MCF 10A (cell line): Measurements from ENCODE around the gene LGALS3BP. TPM values are rescaled to one million over a fixed set of nuclear protein-coding genes. Genes with fewer than 3 reads are reported as not detected.

Source experiments
- BruUV-seq: library from RNA; stranded (reverse); fragments of 400-500 nt; replicated peaks from 2 replicates; lab custom pipeline; 2021; lab: Mats Ljungman, UMichigan
- CTCF ChIA-PET: fragments of 300-600 bp; sonication (Branson Sonifier 250); formaldehyde crosslinking; extraction: SDS; loops from one replicate; lab custom pipeline; 2021; ENCODE audit warnings: antibody characterized with exemption, inconsistent platforms; lab: Yijun Ruan, JAX
- POLR2A ChIA-PET: fragments of 300-600, 350-650 bp; sonication (Branson Sonifier 250); formaldehyde crosslinking; extraction: SDS; loops from one replicate; lab custom pipeline; 2020; ENCODE audit warnings: antibody characterized with exemption, inconsistent platforms; lab: Yijun Ruan, JAX
- DNase-seq: peaks from one replicate; pipeline ENCODE4 v3.0.0-alpha.2; 2018; ENCODE audit not compliant: unreplicated experiment
- H3K27ac Mint-ChIP-seq: one replicate; pipeline ENCODE4 v1.8.0; 2022; ENCODE audit warnings: mild to moderate bottlenecking, low read depth, mixed read lengths; ENCODE audit not compliant: unreplicated experiment
- H3K27me3 Mint-ChIP-seq: one replicate; pipeline ENCODE4 v1.8.0; 2022; ENCODE audit warnings: mixed read lengths; ENCODE audit not compliant: insufficient read depth, unreplicated experiment
- H3K36me3 Mint-ChIP-seq: one replicate; pipeline ENCODE4 v1.8.0; 2022; ENCODE audit warnings: mild to moderate bottlenecking, moderate library complexity, mixed read lengths; ENCODE audit not compliant: insufficient read depth, unreplicated experiment
- H3K4me1 Mint-ChIP-seq: one replicate; pipeline ENCODE4 v1.8.0; 2022; ENCODE audit warnings: mixed read lengths; ENCODE audit not compliant: insufficient read depth, unreplicated experiment
- H3K4me3 Mint-ChIP-seq: one replicate; pipeline ENCODE4 v1.8.0; 2022; ENCODE audit warnings: mild to moderate bottlenecking, moderate library complexity, mixed read lengths; ENCODE audit not compliant: unreplicated experiment
- H3K9me3 Mint-ChIP-seq: one replicate; pipeline ENCODE4 v1.8.0; 2022; ENCODE audit warnings: mixed read lengths; ENCODE audit not compliant: unreplicated experiment
- CTCF ChIP-seq: fragments of 200-600 bp; IDR thresholded peaks from one replicate; pipeline ENCODE4 v1.8.0; 2022; ENCODE audit warnings: antibody characterized with exemption, mild to moderate bottlenecking; ENCODE audit not compliant: unreplicated experiment
- intact Hi-C: fragments of 100-400 bp; cut with micrococcal nuclease; formaldehyde crosslinking; loops from 2 replicates; pipeline ENCODE4 v1.14.1; 2022
- total RNA-seq: library from RNA; stranded (reverse); gene quantifications from 2 replicates; pipeline ENCODE4 v1.2.3, GENCODE V29; 2022

Gene LGALS3BP
- total RNA-seq, 1 experiment from 2014 or later: 58.0 TPM

- peak overlapping the region; percentile 35 for H3K27ac Mint-ChIP-seq
- ChIA-PET POLR2A (interaction anchor here (0.6 to 1.3 kb wide), 4 partner anchors 11 to 495 kb away, joined by 3 to 4 read pairs (median 3); partner anchors contain the start of gene CANT1), CTCF (interaction anchor here (0.8 to 1.8 kb wide), 11 partner anchors 8 to 372 kb away, joined by 3 to 14 read pairs (median 5); no protein-coding TSS in a partner anchor)
- no peak for TF ChIP-seq CTCF
- H3K9me3 Mint-ChIP-seq: no peaks in the 10 kb centered on the region
- intact Hi-C loops: no loop called here
- no peaks in the 10 kb centered on the region for H3K27me3 Mint-ChIP-seq
- H3K36me3 Mint-ChIP-seq: no peaks in the 10 kb centered on the region
- BruUV-seq: no TSS peak
- no peak overlapping the region for H3K4me3 Mint-ChIP-seq
- peak; percentile 80 for DNase-seq
- H3K4me1 Mint-ChIP-seq: peaks cover 29% of the 10 kb centered on the region
Observed at GRCh38 chr17:79020631-79021301, 41.0 kb upstream of the LGALS3BP start.

- no peaks in the 10 kb centered on the region for H3K36me3 Mint-ChIP-seq
- ChIA-PET CTCF (interaction anchor here (0.6 to 1.8 kb wide), 13 partner anchors 9 to 1063 kb away, joined by 3 to 14 read pairs (median 5); no protein-coding TSS in a partner anchor), POLR2A (interaction anchor here (0.6 to 1.3 kb wide), 5 partner anchors 10 to 494 kb away, joined by 3 to 4 read pairs (median 3); partner anchors contain the start of gene CANT1)
- no TSS peak for BruUV-seq
- intact Hi-C loops: loop anchor here (1.0 to 10.0 kb wide), 3 partner anchors 22 to 375 kb away; no protein-coding TSS in a partner anchor
- H3K27me3 Mint-ChIP-seq: no peaks in the 10 kb centered on the region
- peak; percentile 77 for DNase-seq
- peak; percentile 84 for TF ChIP-seq CTCF
- peak overlapping the region; percentile 35 for H3K27ac Mint-ChIP-seq
- no peak overlapping the region for H3K4me3 Mint-ChIP-seq
- no peaks in the 10 kb centered on the region for H3K9me3 Mint-ChIP-seq
- H3K4me1 Mint-ChIP-seq: peaks cover 24% of the 10 kb centered on the region
Observed at GRCh38 chr17:79019632-79020584, 40.2 kb upstream of the LGALS3BP start.

- H3K27me3 Mint-ChIP-seq: no peaks in the 10 kb centered on the region
- intact Hi-C loops: loop anchor here (1.0 to 10.0 kb wide), 3 partner anchors 23 to 376 kb away; no protein-coding TSS in a partner anchor
- POLR2A ChIA-PET: no interaction called here
Observed at GRCh38 chr17:79019261-79019631, 39.5 kb upstream of the LGALS3BP start.

More at GRCh38 chr17:79019261-79019631, 39.5 kb upstream of the LGALS3BP start:
- Mint-ChIP-seq H3K4me1 (peaks cover 23% of the 10 kb centered on the region), H3K27ac (no peak overlapping the region), H3K4me3 (no peak overlapping the region), H3K9me3 (peaks cover 2% of the 10 kb centered on the region), H3K36me3 (no peaks in the 10 kb centered on the region)
- no TSS peak for BruUV-seq
- TF ChIP-seq CTCF: no peak
- CTCF ChIA-PET: interaction anchor here (0.6 to 1.5 kb wide), 11 partner anchors 9 to 1062 kb away, joined by 3 to 7 read pairs (median 5); no protein-coding TSS in a partner anchor
- DNase-seq: no peak
